B cell (primary cell): Measurements from ENCODE around the gene MUS81. TPM values are rescaled to one million over a fixed set of nuclear protein-coding genes. Genes with fewer than 3 reads are reported as not detected.

Source experiments
- ATAC-seq: fragments of 200-7000 bp; cut with Tn5 transposase; one replicate; pipeline ENCODE4 v1.10.0; 2021; ENCODE audit warnings: low read depth, mild to moderate bottlenecking, moderate number of reproducible peaks, moderate library complexity
- CTCF ChIA-PET: fragments of 350-600 bp; sonication (Branson Sonifier 250); formaldehyde crosslinking; loops from one replicate; lab custom pipeline; 2021; ENCODE audit warnings: antibody characterized with exemption, inconsistent platforms; lab: Charles Lee
- POLR2A ChIA-PET: fragments of 350-600 bp; sonication (Branson Sonifier 250); formaldehyde crosslinking; loops from one replicate; lab custom pipeline; 2021; ENCODE audit warnings: antibody characterized with exemption; lab: Charles Lee
- DNase-seq: peaks from one replicate; pipeline ENCODE4 v3.0.0; 2013
- H2AFZ ChIP-seq: 2 replicates; pipeline ENCODE4 v1.6.1; 2012; ENCODE audit warnings: mild to moderate bottlenecking, low read depth, low read length; ENCODE audit not compliant: insufficient read depth, poor library complexity, severe bottlenecking
- H3K27ac ChIP-seq, 2 donors: 1 replicate in 1 of 2; 2 replicates in 1 of 2; pipeline ENCODE4 v1.5.1; 2012 to 2013; ENCODE audit warnings: low read length in 2 of 2, mild to moderate bottlenecking in 2 of 2, moderate library complexity in 1 of 2
- H3K27me3 ChIP-seq, 4 experiments: fragments of 200-600 bp in 1 of 4; sonication (generic) in 1 of 4; replicated peaks in 1 of 4; 1 replicate in 2 of 4; 2 replicates in 2 of 4; pipeline versions ENCODE4 v1.6.1 to v1.7.0; 2013 to 2016; ENCODE audit warnings: low read length in 3 of 4, mild to moderate bottlenecking in 2 of 4, mixed read lengths in 1 of 4, moderate library complexity in 1 of 4; ENCODE audit not compliant: insufficient read depth in 4 of 4, control insufficient read depth in 3 of 4; ENCODE audit errors: control extremely low read depth in 1 of 4
- H3K36me3 ChIP-seq, 2 experiments: replicated peaks in 1 of 2; 1 replicate in 1 of 2; 2 replicates in 1 of 2; pipeline versions ENCODE4 v1.6.1 to v1.7.1; 2013; ENCODE audit warnings: low read length in 1 of 2; ENCODE audit not compliant: insufficient read depth in 2 of 2, control insufficient read depth in 1 of 2; ENCODE audit errors: control extremely low read depth in 1 of 2, extremely low read depth in 1 of 2
- H3K4me1 ChIP-seq, 2 donors: fragments of 200-600 bp in 1 of 2; sonication (generic) in 1 of 2; 1 replicate in 1 of 2; 2 replicates in 1 of 2; pipeline versions ENCODE4 v1.5.1 to v1.6.1; 2013 to 2017; ENCODE audit warnings: low read length in 2 of 2; ENCODE audit not compliant: control insufficient read depth in 2 of 2, insufficient read depth in 2 of 2
- H3K4me2 ChIP-seq: replicated peaks from 2 replicates; pipeline ENCODE3; 2012; ENCODE audit warnings: mild to moderate bottlenecking, low read depth, low read length; ENCODE audit not compliant: poor library complexity, severe bottlenecking
- H3K4me3 ChIP-seq, 5 experiments: fragments of 200-600 bp in 1 of 5; sonication (generic) in 1 of 5; 1 replicate in 3 of 5; 2 replicates in 2 of 5; pipeline versions ENCODE4 v1.5.1 to v1.7.0; 2011 to 2016; ENCODE audit warnings: low read length in 4 of 5, mild to moderate bottlenecking in 4 of 5, low read depth in 2 of 5, control low read depth in 1 of 5, moderate library complexity in 1 of 5; ENCODE audit not compliant: insufficient read depth in 1 of 5; ENCODE audit errors: control extremely low read depth in 1 of 5, extremely low read depth in 1 of 5
- H3K79me2 ChIP-seq: fragments of 200-600 bp; sonication (generic); one replicate; pipeline ENCODE4 v1.6.0; 2016; ENCODE audit warnings: low read length; ENCODE audit not compliant: control insufficient read depth, insufficient read depth
- H3K9ac ChIP-seq: fragments of 200-600 bp; sonication (generic); 2 replicates; pipeline ENCODE4 v1.6.1; 2017; ENCODE audit warnings: mild to moderate bottlenecking, low read length, moderate library complexity
- H3K9me3 ChIP-seq, 3 donors: one replicate each; pipeline versions ENCODE4 v1.6.1 to v1.7.1; 2013; ENCODE audit warnings: low read length in 2 of 3; ENCODE audit not compliant: control insufficient read depth in 2 of 3, insufficient read depth in 1 of 3; ENCODE audit errors: control extremely low read depth in 1 of 3
- H4K20me1 ChIP-seq: 2 replicates; pipeline ENCODE4 v1.6.0; 2012; ENCODE audit warnings: mild to moderate bottlenecking, low read length; ENCODE audit not compliant: insufficient read depth, control insufficient read depth, poor library complexity, severe bottlenecking
- H3K27ac Mint-ChIP-seq: one replicate; pipeline ENCODE4 v1.8.0; 2021; ENCODE audit warnings: mixed read lengths
- H3K27me3 Mint-ChIP-seq: one replicate; pipeline ENCODE4 v1.8.0; 2021; ENCODE audit warnings: mixed read lengths
- H3K4me1 Mint-ChIP-seq: one replicate; pipeline ENCODE4 v1.8.0; 2021; ENCODE audit warnings: mixed read lengths
- H3K4me3 Mint-ChIP-seq: one replicate; pipeline ENCODE4 v1.8.0; 2021; ENCODE audit warnings: mixed read lengths
- H3K9me3 Mint-ChIP-seq: one replicate; pipeline ENCODE4 v1.8.0; 2022; ENCODE audit warnings: mixed read lengths; ENCODE audit not compliant: insufficient read depth
- EZH2 ChIP-seq: IDR thresholded peaks from 2 replicates; pipeline ENCODE4 v1.6.1; 2012; ENCODE audit warnings: borderline replicate concordance, low read depth, mild to moderate bottlenecking, moderate library complexity, low read length; ENCODE audit not compliant: insufficient read depth, poor library complexity, severe bottlenecking
- WGBS: methylation state at CpG from one replicate; pipeline ENCODE4 v1.1.5; 2013; ENCODE audit warnings: missing lambda C conversion rate; ENCODE audit not compliant: insufficient coverage; 5-methylcytosine and 5-hydroxymethylcytosine counted together
- intact Hi-C: fragments of 100-400 bp; cut with micrococcal nuclease; formaldehyde crosslinking; loops from one replicate; pipeline ENCODE4 v1.10.0; 2022
- polyA plus RNA-seq: library from polyadenylated mRNA; depleted of rRNA; stranded (reverse); fragments of >200 nt; gene quantifications from 2 replicates; pipeline ENCODE4 v1.2.3, GENCODE V29; 2012
- total RNA-seq, 2 donors: library from RNA; stranded (reverse); fragments of 120-200 nt in 1 of 2; gene quantifications; 1 replicate in 1 of 2; 2 replicates in 1 of 2; pipeline versions ENCODE4 v1.2.3 to v1.2.4, GENCODE V29; 2013 to 2022
- TF ChIP-seq, protein P1 (sequence below): fragments of 200-600 bp; IDR thresholded peaks from one replicate; pipeline ENCODE4 v1.8.0; 2022; ENCODE audit warnings: antibody characterized with exemption, mild to moderate bottlenecking

Gene MUS81
- total and polyA plus RNA-seq, 2 donors (not counting 1 experiment from before 2014, with no cell fraction given), result 74.5 to 134 TPM

- POLR2A ChIA-PET, result interaction anchor here (0.7 kb wide), 1 partner anchor 129 kb away, joined by 3 read pairs; no protein-coding TSS in a partner anchor
- CTCF ChIA-PET, result interaction anchor here (0.7 to 2.7 kb wide), 2 partner anchors 32 to 183 kb away, joined by 4 to 10 read pairs; partner anchors contain the start of gene AP5B1
- no peaks in the 10 kb centered on the region for H3K36me3 ChIP-seq
- H4K20me1 ChIP-seq, result no peaks in the 10 kb centered on the region
- no peak overlapping the region for H3K27ac Mint-ChIP-seq
- no peak overlapping the region for H3K4me3 Mint-ChIP-seq
- no peaks in the 10 kb centered on the region for H3K27me3 ChIP-seq
- 93% methylated on average over 15 of the region's 19 CpGs for WGBS
- H3K9me3 ChIP-seq, result no peaks in the 10 kb centered on the region
- H2AFZ ChIP-seq, result no peak overlapping the region
- no peak overlapping the region for H3K9ac ChIP-seq
- TF ChIP-seq, protein P1, sequence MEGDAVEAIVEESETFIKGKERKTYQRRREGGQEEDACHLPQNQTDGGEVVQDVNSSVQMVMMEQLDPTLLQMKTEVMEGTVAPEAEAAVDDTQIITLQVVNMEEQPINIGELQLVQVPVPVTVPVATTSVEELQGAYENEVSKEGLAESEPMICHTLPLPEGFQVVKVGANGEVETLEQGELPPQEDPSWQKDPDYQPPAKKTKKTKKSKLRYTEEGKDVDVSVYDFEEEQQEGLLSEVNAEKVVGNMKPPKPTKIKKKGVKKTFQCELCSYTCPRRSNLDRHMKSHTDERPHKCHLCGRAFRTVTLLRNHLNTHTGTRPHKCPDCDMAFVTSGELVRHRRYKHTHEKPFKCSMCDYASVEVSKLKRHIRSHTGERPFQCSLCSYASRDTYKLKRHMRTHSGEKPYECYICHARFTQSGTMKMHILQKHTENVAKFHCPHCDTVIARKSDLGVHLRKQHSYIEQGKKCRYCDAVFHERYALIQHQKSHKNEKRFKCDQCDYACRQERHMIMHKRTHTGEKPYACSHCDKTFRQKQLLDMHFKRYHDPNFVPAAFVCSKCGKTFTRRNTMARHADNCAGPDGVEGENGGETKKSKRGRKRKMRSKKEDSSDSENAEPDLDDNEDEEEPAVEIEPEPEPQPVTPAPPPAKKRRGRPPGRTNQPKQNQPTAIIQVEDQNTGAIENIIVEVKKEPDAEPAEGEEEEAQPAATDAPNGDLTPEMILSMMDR, result no peak
- TF ChIP-seq EZH2, result no peak
- no peaks in the 10 kb centered on the region for H3K79me2 ChIP-seq
- peaks cover 0 to under 1% of the 10 kb centered on the region in 2 donors for H3K4me1 ChIP-seq
- no peak overlapping the region for H3K4me3 ChIP-seq
- peaks cover 2% of the 10 kb centered on the region for H3K4me1 Mint-ChIP-seq
- intact Hi-C loops, result no loop called here
- H3K27me3 Mint-ChIP-seq, result peaks cover 4% of the 10 kb centered on the region
- no peak overlapping the region for H3K4me2 ChIP-seq
- DNase-seq, result no peak
- ATAC-seq, result no peak
- H3K9me3 Mint-ChIP-seq, result no peaks in the 10 kb centered on the region
- H3K27ac ChIP-seq, result no peak overlapping the region
Observed at GRCh38 chr11:65811764-65812475, 48.3 kb upstream of the MUS81 start.
